ENCODE results near the gene PATJ. TPM values are rescaled to one million over a fixed set of nuclear protein-coding genes. Genes with fewer than 3 reads are reported as not detected.
A peak's percentile ranks its signal among the peaks of the same experiment; 100 is the strongest.

The PATJ gene
- total and polyA plus RNA-seq, 7 donors, result 2.0 to 49.9 (median 17.1) TPM

- H3K27me3 ChIP-seq (ENCODE audit: insufficient read depth in 3 of 3, low read length in 2 of 3), result no peaks in the 10 kb centered on the region
- ATAC-seq, result no peak
- 95 to 100% (median 96%) methylated on average over 4 of the region's 4 CpGs for WGBS, 3 donors
- no peaks in the 10 kb centered on the region for H3K9me3 ChIP-seq
- no peak overlapping the region for H3K27ac ChIP-seq
- intact Hi-C loops (cut with DNase I), result no loop called here
- peaks cover 8% of the 10 kb centered on the region for H3K4me1 ChIP-seq
- peaks cover 0 to 6% of the 10 kb centered on the region in 2 donors for H3K36me3 ChIP-seq (ENCODE audit: insufficient read depth in 1 of 2, low read depth in 1 of 2)
- H3K4me3 ChIP-seq, result no peak overlapping the region
- DNase-seq, result no peak
- TF ChIP-seq, protein P1, sequence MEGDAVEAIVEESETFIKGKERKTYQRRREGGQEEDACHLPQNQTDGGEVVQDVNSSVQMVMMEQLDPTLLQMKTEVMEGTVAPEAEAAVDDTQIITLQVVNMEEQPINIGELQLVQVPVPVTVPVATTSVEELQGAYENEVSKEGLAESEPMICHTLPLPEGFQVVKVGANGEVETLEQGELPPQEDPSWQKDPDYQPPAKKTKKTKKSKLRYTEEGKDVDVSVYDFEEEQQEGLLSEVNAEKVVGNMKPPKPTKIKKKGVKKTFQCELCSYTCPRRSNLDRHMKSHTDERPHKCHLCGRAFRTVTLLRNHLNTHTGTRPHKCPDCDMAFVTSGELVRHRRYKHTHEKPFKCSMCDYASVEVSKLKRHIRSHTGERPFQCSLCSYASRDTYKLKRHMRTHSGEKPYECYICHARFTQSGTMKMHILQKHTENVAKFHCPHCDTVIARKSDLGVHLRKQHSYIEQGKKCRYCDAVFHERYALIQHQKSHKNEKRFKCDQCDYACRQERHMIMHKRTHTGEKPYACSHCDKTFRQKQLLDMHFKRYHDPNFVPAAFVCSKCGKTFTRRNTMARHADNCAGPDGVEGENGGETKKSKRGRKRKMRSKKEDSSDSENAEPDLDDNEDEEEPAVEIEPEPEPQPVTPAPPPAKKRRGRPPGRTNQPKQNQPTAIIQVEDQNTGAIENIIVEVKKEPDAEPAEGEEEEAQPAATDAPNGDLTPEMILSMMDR (IDR thresholded peaks at IDR 0.05), result no peak
These were observed 314.9 kb downstream of the PATJ start for GRCh38 chr1:62057230-62057629.

GRCh38 chr1:62057641-62058290, 315.5 kb downstream of the PATJ start:
- TF ChIP-seq, protein P1 (IDR thresholded peaks at IDR 0.05), result no peak
- H3K9me3 ChIP-seq, result no peaks in the 10 kb centered on the region
- intact Hi-C loops (cut with DNase I), result no loop called here
- no peak overlapping the region for H3K27ac ChIP-seq
- no peak overlapping the region for H3K4me3 ChIP-seq
- H3K36me3 ChIP-seq (ENCODE audit: insufficient read depth in 1 of 2, low read depth in 1 of 2), result peaks cover 0 to 3% of the 10 kb centered on the region in 2 donors
- WGBS, 3 donors, result 86 to 93% (median 92%) methylated on average over 2 of the region's 2 CpGs
- H3K27me3 ChIP-seq (ENCODE audit: insufficient read depth in 3 of 3, low read length in 2 of 3), result no peaks in the 10 kb centered on the region
- H3K4me1 ChIP-seq, result peaks cover 8% of the 10 kb centered on the region
- ATAC-seq, result no peak
- DNase-seq, result no peak

DNA sequence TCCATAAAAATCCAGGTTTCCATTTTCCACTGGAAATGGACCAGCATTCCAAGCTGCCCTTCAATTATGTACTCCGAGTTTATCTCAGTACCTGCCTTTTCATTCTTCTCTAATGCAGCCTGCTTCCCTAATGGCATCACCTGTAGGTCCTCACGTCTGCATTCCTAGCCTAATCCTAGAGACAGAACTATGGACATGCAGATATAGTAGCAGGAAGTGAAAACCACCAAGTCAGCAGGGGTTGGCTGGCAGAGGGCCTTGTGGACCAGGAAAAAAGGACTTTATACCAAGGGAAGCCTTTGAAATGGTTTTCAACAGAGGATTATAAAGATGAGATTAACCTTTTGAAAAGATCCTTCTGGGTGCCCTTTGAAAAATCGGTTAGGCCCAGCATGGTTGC, 316.7 kb downstream of the PATJ start:
- TF ChIP-seq, protein P1 (IDR thresholded peaks at IDR 0.05), result no peak
- 52 to 65% (median 54%) methylated on average over 3 of the region's 3 CpGs for WGBS, 3 donors

GRCh38 chr1:62062087-62062486, 319.8 kb downstream of the PATJ start:
- ATAC-seq (peak in 3 of 4 donors; percentile 15 to 43 (median 27)), DNase-seq (no peak)
- Histone ChIP-seq H3K27me3 (ENCODE audit: insufficient read depth in 3 of 3, low read length in 2 of 3) (no peaks in the 10 kb centered on the region), H3K27ac (peak overlapping the region; percentile 1), H3K9me3 (no peaks in the 10 kb centered on the region), H3K4me3 (no peak overlapping the region), H3K4me1 (peaks cover 12% of the 10 kb centered on the region), H3K36me3 (ENCODE audit: insufficient read depth in 1 of 2, low read depth in 1 of 2) (no peaks in the 10 kb centered on the region)
- WGBS, 3 donors, result 66 to 69% (median 69%) methylated on average over 1 of the region's 1 CpG
- TF ChIP-seq, protein P1 (IDR thresholded peaks at IDR 0.05), result no peak
- intact Hi-C loops (cut with DNase I), result loop anchor here in 1 of 2 donors (10.0 kb wide), 1 partner anchor 147 kb away; no protein-coding TSS in a partner anchor

More for the DNA sequence above, 316.7 kb downstream of the PATJ start:
- intact Hi-C loops (cut with DNase I), result no loop called here
- Histone ChIP-seq H3K4me3 (no peak overlapping the region), H3K27me3 (ENCODE audit: insufficient read depth in 3 of 3, low read length in 2 of 3) (no peaks in the 10 kb centered on the region), H3K4me1 (peaks cover 6% of the 10 kb centered on the region), H3K27ac (no peak overlapping the region), H3K36me3 (ENCODE audit: insufficient read depth in 1 of 2, low read depth in 1 of 2) (no peaks in the 10 kb centered on the region), H3K9me3 (no peaks in the 10 kb centered on the region)
- ATAC-seq, result no peak
- DNase-seq, result no peak

Measured in psoas muscle (tissue), 8 donors.